IMR-90 (cell line): ENCODE measurements around the gene ADAMTS20. TPM values are rescaled to one million over a fixed set of nuclear protein-coding genes. Genes with fewer than 3 reads are reported as not detected.

ENCODE experiments used
- ATAC-seq: fragments of 200-7000 bp; cut with Tn5 transposase; 2 replicates; pipeline ENCODE4 v1.9.1; 2020; ENCODE audit warnings: low read depth, mild to moderate bottlenecking, moderate library complexity
- BruUV-seq: library from RNA; stranded (reverse); fragments of 400-500 nt; replicated peaks from 2 replicates; lab custom pipeline; 2021; lab: Mats Ljungman, UMichigan
- CTCF ChIA-PET: fragments of 300-600 bp; formaldehyde crosslinking; extraction: SDS; loops from one replicate; lab custom pipeline; 2021; ENCODE audit warnings: antibody characterized with exemption; lab: Yijun Ruan, JAX
- POLR2A ChIA-PET: fragments of 300-600 bp; sonication (Branson Sonifier 250); formaldehyde crosslinking; loops from one replicate; lab custom pipeline; 2022; ENCODE audit warnings: antibody characterized with exemption; ENCODE audit not compliant: unreplicated experiment; lab: Charles Lee
- DNase-seq: peaks from one replicate; pipeline ENCODE4 v3.0.0; 2013
- H2AFZ ChIP-seq: replicated peaks from 2 replicates; pipeline ENCODE3; 2013; ENCODE audit warnings: low read length, mild to moderate bottlenecking; ENCODE audit not compliant: poor library complexity
- H2AK5ac ChIP-seq: 2 replicates; pipeline ENCODE4 v1.6.1; 2013; ENCODE audit warnings: low read depth, low read length, inconsistent platforms
- H2AK9ac ChIP-seq: replicated peaks from 2 replicates; pipeline ENCODE3; 2013; ENCODE audit warnings: mild to moderate bottlenecking, low read depth, low read length, moderate library complexity; ENCODE audit not compliant: poor library complexity
- H2BK120ac ChIP-seq: 2 replicates; pipeline ENCODE4 v1.6.1; 2013; ENCODE audit warnings: low read depth, low read length, inconsistent platforms
- H2BK15ac ChIP-seq: 3 replicates; pipeline ENCODE4 v1.6.1; 2013; ENCODE audit warnings: low read depth, low read length, inconsistent platforms
- H2BK20ac ChIP-seq: 2 replicates; pipeline ENCODE4 v1.6.1; 2013; ENCODE audit warnings: low read depth, mild to moderate bottlenecking, inconsistent platforms, low read length, moderate library complexity
- H2BK5ac ChIP-seq: 2 replicates; pipeline ENCODE4 v1.6.1; 2013; ENCODE audit warnings: mild to moderate bottlenecking, low read depth, low read length, inconsistent platforms; ENCODE audit not compliant: poor library complexity, severe bottlenecking
- H3K14ac ChIP-seq: replicated peaks from 2 replicates; pipeline ENCODE4 v1.6.1; 2013; ENCODE audit warnings: low read depth, low read length, inconsistent platforms
- H3K18ac ChIP-seq: 2 replicates; pipeline ENCODE4 v1.6.1; 2013; ENCODE audit warnings: low read depth, low read length, control low read depth
- H3K23ac ChIP-seq: 2 replicates; pipeline ENCODE4 v1.6.1; 2013; ENCODE audit warnings: low read depth, low read length, inconsistent platforms
- H3K27ac ChIP-seq: 2 replicates; pipeline ENCODE4 v1.5.1; 2013; ENCODE audit warnings: mild to moderate bottlenecking, control low read depth, low read length; ENCODE audit not compliant: insufficient read depth
- H3K27me3 ChIP-seq: 2 replicates; pipeline ENCODE4 v1.6.1; 2013; ENCODE audit warnings: low read length; ENCODE audit not compliant: control insufficient read depth, insufficient read depth
- H3K36me3 ChIP-seq: 2 replicates; pipeline ENCODE4 v1.6.1; 2013; ENCODE audit warnings: low read length, mixed read lengths; ENCODE audit not compliant: control insufficient read depth, insufficient read depth
- H3K4ac ChIP-seq: 2 replicates; pipeline ENCODE4 v1.6.1; 2013; ENCODE audit warnings: low read depth, low read length, inconsistent platforms
- H3K4me1 ChIP-seq: 2 replicates; pipeline ENCODE4 v1.6.1; 2013; ENCODE audit warnings: low read length, mixed read lengths; ENCODE audit not compliant: control insufficient read depth, insufficient read depth
- H3K4me2 ChIP-seq: 2 replicates; pipeline ENCODE4 v1.6.1; 2013; ENCODE audit warnings: low read depth, mild to moderate bottlenecking, control low read depth, low read length, moderate library complexity
- H3K4me3 ChIP-seq: 2 replicates; pipeline ENCODE4 v1.5.1; 2013; ENCODE audit warnings: low read depth, mild to moderate bottlenecking, control low read depth, low read length, moderate library complexity; ENCODE audit not compliant: insufficient read depth
- H3K56ac ChIP-seq: 2 replicates; pipeline ENCODE4 v1.6.1; 2013; ENCODE audit warnings: low read length, inconsistent platforms; ENCODE audit not compliant: insufficient read depth; ENCODE audit errors: extremely low read depth
- H3K79me1 ChIP-seq, 2 experiments: 2 replicates each; pipeline ENCODE4 v1.6.1; 2013; ENCODE audit warnings: low read length in 2 of 2, inconsistent platforms in 1 of 2, low read depth in 1 of 2
- H3K9ac ChIP-seq: 2 replicates; pipeline ENCODE4 v1.6.1; 2013; ENCODE audit warnings: low read depth, low read length, control low read depth
- H3K9me1 ChIP-seq: 2 replicates; pipeline ENCODE4 v1.6.1; 2013; ENCODE audit warnings: low read length, inconsistent platforms; ENCODE audit not compliant: insufficient read depth
- H3K9me3 ChIP-seq: 2 replicates; pipeline ENCODE4 v1.6.1; 2013; ENCODE audit warnings: low read length; ENCODE audit not compliant: control insufficient read depth, insufficient read depth
- H4K20me1 ChIP-seq: 2 replicates; pipeline ENCODE4 v1.6.1; 2013; ENCODE audit warnings: low read length, inconsistent platforms; ENCODE audit not compliant: insufficient read depth
- H4K5ac ChIP-seq: 2 replicates; pipeline ENCODE4 v1.6.1; 2013; ENCODE audit warnings: mild to moderate bottlenecking, low read depth, low read length, control low read depth
- H4K8ac ChIP-seq, 2 experiments: 2 replicates each; pipeline ENCODE4 v1.6.1; 2013; ENCODE audit warnings: low read depth in 2 of 2, low read length in 2 of 2, control low read depth in 1 of 2, inconsistent platforms in 1 of 2
- H4K91ac ChIP-seq: 2 replicates; pipeline ENCODE4 v1.6.1; 2013; ENCODE audit warnings: low read depth, low read length, inconsistent platforms; ENCODE audit not compliant: insufficient read depth
- CEBPB ChIP-seq: IDR thresholded peaks from 2 replicates; pipeline ENCODE4 v1.6.1; 2012; ENCODE audit warnings: low read depth, low read length, improper control_type of control experiment
- CHD1 ChIP-seq: IDR thresholded peaks from 2 replicates; pipeline ENCODE4 v1.6.1; 2012; ENCODE audit warnings: low read depth, low read length, improper control_type of control experiment
- WGBS, 2 experiments: methylation state at CpG; one replicate each; pipeline versions ENCODE4 v1.1.5 to v1.1.7; 2013; ENCODE audit warnings: missing lambda C conversion rate in 2 of 2; ENCODE audit not compliant: insufficient read length in 1 of 2; ENCODE audit errors: extremely low coverage in 2 of 2; 5-methylcytosine and 5-hydroxymethylcytosine counted together
- dilution Hi-C: fragments of 300-500 bp; cut with HindIII; formaldehyde crosslinking; loops from one replicate; pipeline ENCODE4 v1.14.3; 2018; ENCODE audit warnings: low sequenced_read_pairs; ENCODE audit not compliant: unreplicated experiment
- in situ Hi-C: fragments of 300-500 bp; cut with MboI; formaldehyde crosslinking; loops from 3 replicates; pipeline ENCODE4 v1.14.3; 2019; ENCODE audit warnings: low sequenced_read_pairs, inconsistent platforms, mixed read lengths
- intact Hi-C: fragments of 100-400 bp; cut with micrococcal nuclease; formaldehyde crosslinking; loops from 2 replicates; pipeline ENCODE4 v1.10.0; 2022
- polyA plus RNA-seq, 3 experiments: library from polyadenylated mRNA; depleted of rRNA; stranded (reverse); fragments of >200 nt; gene quantifications; 2 replicates each; pipeline ENCODE4 v1.2.3, GENCODE V29; 2012; ENCODE audit warnings: low replicate concordance in 1 of 3
- total RNA-seq: library from RNA; depleted of rRNA; stranded (reverse); fragments of >200 nt; gene quantifications from 2 replicates; pipeline ENCODE4 v1.2.3, GENCODE V29; 2012

The ADAMTS20 gene
- total and polyA plus RNA-seq, 2 of the 4 experiments (the other 2 are of a cell fraction) = not detected

GRCh38 chr12:43316520-43316919, 235.5 kb downstream of the ADAMTS20 start:
- dilution Hi-C loops = no loop called here
- POLR2A ChIA-PET = interaction anchor here (0.6 kb wide), 1 partner anchor 9 kb away, joined by 4 read pairs; no protein-coding TSS in a partner anchor

More at GRCh38 chr12:43316520-43316919, 235.5 kb downstream of the ADAMTS20 start:
- peak overlapping the region; percentile 22; the same call in 1 of the 2 replicates for H3K27ac ChIP-seq
- no peak overlapping the region for H3K14ac ChIP-seq
- H4K8ac ChIP-seq = no peak overlapping the region; a peak in 2 of 4 replicates
- no peak overlapping the region for H2AFZ ChIP-seq
- in situ Hi-C loops = no loop called here
- H3K4me2 ChIP-seq = 0 out of 2 replicates have a peak overlapping the region, but pooled peaks have one; percentile 9
- H2BK120ac ChIP-seq = peak overlapping the region; percentile 69
- peaks cover 6% of the 10 kb centered on the region for H3K4me1 ChIP-seq
- H2BK5ac ChIP-seq = peak overlapping the region; percentile 100
- H2AK5ac ChIP-seq = no peak overlapping the region
- no peaks in the 10 kb centered on the region for H3K36me3 ChIP-seq
- no peak overlapping the region for H3K4me3 ChIP-seq
- no peaks in the 10 kb centered on the region for H3K79me1 ChIP-seq
- H2AK9ac ChIP-seq = no peak overlapping the region
- ATAC-seq (0 out of 2 replicates have a peak, but pooled peaks have one; percentile 22), DNase-seq (peak; percentile 14)
- no peaks in the 10 kb centered on the region for H3K27me3 ChIP-seq
- H3K9me1 ChIP-seq = no peaks in the 10 kb centered on the region
- H3K18ac ChIP-seq = peak overlapping the region; percentile 67; the same call in 1 of the 2 replicates
- CTCF ChIA-PET = interaction anchor here (1.0 to 1.4 kb wide), 2 partner anchors 12 to 834 kb away, joined by 3 to 4 read pairs; no protein-coding TSS in a partner anchor
- no peak overlapping the region for H3K56ac ChIP-seq
- intact Hi-C loops = no loop called here
- H3K23ac ChIP-seq = no peak overlapping the region
- H3K9ac ChIP-seq = no peak overlapping the region; the same call in 1 of the 2 replicates
- H4K5ac ChIP-seq = peak overlapping the region; percentile 28; the same call in 1 of the 2 replicates
- no peaks in the 10 kb centered on the region for H4K20me1 ChIP-seq
- H3K4ac ChIP-seq = no peak overlapping the region
- H3K9me3 ChIP-seq = no peaks in the 10 kb centered on the region
- TF ChIP-seq CEBPB (peak; percentile 23; the same call in 1 of the 2 replicates), CHD1 (no peak)
- H2BK15ac ChIP-seq = no peak overlapping the region
- WGBS, 2 experiments = no CpG with 5 or more reads among the region's 1 CpG
- H2BK20ac ChIP-seq = no peak overlapping the region
- no peak overlapping the region for H4K91ac ChIP-seq
- BruUV-seq = no TSS peak
